ENCODE results near the gene SYNE1.

The SYNE1 gene

DNA sequence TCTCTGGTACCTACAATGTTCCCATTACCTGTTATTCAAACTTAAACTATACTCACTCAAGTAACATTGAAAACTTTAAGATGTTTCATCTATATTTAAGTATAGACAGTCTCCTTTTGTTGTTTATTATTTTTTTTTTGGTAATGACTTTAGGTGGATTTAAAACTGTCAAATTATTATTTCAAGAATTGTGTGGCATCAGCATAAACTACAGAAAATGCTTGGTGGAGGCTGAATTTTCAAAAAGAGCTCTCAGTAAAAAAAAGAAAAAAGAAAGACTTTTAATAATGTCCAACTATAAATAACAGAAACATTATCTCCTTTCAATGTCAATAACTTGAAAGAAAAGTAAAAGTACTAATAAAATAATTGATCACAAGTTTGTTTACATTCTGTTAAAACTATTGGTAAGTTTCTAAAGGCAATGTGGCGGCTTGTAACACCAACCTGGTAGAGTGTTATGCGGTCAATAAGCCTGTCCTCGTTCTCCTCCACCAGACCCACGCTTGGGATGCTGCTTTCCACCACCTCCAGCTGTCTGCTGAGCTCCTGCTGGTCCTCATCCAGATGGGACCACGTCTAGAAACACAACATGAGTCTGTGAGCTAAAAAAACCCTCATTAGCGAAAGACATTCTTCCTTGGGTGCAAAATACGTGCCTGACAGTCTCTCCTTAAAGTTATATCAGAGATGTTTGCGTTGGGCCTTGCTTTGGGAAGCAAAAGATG is 400.6 kb downstream of the SYNE1 start:
- DNase-seq (ENCODE audit: low read depth, low spot score): no peak

DNA sequence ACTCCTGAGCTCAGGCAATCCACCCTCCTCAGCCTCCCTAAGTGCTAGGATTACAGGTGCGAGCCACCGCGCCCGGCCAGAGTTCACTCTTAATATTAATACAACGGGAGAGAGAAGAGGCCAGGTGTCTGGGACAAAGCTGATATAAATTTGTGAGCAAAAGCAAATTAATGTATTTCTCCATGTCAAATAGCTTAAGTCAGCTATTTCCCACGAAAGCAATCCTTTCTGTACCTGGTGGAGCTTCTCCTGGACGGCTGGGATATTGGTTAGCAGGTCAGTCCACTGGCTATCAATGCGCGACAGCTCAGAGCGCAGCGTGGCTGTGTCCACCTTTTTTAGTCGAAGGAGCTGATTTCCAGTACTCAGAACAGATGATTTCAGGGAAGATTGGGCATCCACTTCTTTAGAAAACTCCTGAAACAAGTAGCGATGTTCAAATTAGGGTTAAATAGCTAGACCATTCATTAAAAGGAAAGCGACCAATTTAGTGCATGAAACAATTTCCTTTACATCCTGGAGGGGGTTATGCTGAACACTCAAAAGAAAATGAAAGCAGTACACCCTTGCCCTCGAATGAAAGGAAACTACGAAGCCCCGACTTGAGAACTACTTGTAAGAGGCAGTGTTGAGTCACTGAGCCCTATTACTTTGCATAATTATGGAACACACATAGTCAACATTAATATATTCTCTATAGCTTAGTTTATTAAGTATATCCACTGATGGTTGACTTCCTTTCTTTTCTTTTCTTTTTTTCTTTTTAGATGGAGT is 403.4 kb downstream of the SYNE1 start:
- DNase-seq (ENCODE audit: low read depth, low spot score): peak; percentile 1

GRCh38 chr6:152232501-152233151 is 404.5 kb downstream of the SYNE1 start:
- DNase-seq (ENCODE audit: low read depth, low spot score): no peak

DNA sequence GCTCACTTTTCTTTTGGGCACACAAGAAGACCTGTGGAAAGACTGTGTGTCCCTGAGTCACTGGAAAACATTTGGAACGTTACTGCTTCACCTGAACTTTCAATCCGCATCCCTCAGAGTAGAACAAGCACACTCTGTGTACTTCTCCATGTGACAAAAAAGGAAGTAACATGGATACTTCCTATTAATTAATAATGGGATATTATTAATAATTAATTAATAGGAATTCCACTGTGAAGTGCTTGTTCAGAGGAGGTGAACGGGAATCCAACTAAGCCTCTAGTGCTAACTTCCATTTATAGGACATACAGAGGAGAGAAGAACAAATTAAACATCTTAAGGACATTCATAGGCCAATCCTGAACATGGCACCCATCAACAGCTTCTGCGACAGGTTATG is 407.8 kb downstream of the SYNE1 start:
- DNase-seq (ENCODE audit: low read depth, low spot score): no peak

DNA sequence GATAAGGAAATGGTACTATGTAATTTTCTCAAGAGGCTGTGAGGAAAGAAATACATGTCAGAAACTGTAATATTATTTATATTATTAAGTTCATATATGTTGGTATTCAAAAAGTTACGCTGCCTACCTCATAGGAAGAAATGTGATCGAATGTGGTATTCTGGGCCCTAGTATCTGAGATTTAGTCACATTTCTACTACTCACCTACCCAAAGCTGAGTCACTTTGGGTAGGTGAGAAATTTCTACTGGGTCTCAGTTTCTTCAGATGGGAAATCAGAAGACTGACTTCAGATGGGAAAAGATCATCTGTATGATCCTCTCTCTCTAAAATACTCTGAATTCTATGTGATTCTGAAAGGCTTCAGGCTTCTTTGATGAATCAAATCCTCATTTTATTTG is 411.0 kb downstream of the SYNE1 start:
- no peak for DNase-seq (ENCODE audit: low read depth, low spot score)

DNA sequence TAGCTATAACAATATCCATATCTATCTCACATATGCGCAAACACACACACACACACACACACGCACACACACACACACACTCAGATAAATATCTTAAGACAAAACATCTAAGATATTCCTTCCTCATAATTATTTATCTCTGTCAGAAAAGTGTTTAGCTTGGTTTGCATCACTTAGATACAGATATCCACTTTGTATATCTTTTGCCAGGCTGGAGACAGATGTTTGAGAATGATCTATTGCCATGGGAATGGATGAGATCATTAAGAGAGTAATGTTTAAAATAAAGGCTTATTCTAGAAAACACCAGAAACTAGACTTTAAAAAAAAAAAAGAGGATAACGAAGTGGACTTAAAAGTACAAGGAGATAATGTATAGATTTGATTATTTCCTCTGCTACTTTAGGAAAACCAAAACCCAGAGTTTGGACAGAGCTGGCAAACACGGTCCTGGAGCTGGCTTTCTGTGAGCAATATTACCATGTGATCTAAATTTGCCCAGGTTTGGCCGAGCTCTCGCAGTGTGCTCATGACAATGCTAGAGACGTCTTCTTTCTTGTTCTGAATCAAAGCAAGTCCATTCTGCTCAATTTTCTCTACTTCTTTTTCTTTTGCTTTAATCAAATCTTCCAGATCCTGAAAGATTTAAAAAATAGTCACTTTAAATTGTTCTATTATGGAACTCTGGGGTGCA is 411.8 kb downstream of the SYNE1 start:
- DNase-seq (ENCODE audit: low read depth, low spot score): no peak

- DNase-seq (ENCODE audit: low read depth, low spot score): no peak
Observed at GRCh38 chr6:152223636-152224035, 413.5 kb downstream of the SYNE1 start.

DNA sequence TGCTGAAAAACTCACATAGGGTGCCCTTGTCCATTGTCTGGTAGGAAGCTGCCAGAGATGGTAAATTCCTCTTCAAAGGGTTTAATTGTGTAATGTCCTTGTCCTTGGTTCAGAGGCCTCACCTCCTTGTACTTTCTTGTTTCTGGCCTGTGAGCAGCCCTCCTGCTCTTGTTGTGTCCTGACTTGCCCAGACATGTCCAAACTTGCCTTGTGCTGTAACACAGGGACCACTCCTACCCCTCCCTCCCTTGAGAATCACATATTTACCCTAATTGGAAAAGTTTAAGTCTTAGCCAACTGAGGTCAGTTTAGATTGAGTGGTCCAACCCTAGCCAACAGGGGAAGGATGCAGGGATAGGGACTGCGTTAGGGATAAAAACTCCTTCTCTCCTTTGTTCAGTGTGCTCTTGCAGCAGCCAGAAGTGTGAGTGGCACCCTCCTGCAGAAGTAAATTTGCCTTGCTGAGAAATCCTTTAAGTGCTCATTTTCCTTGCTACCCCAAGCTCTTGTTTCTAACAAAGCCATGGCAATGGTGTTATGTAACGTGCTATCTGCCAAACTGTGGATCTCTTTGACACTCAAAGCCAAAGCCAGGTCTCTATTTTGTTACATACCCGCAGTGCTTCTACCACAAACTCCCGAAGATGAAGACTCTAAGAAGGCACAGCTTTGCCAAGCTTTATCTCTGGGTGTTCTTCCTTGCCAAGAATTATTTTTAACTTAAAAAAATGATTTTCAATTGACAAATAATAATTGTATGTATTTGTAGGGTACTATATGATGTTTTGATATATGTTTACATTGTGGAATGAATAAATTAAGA is 415.1 kb downstream of the SYNE1 start:
- no peak for DNase-seq (ENCODE audit: low read depth, low spot score)

- no peak for DNase-seq (ENCODE audit: low read depth, low spot score)
Observed at GRCh38 chr6:152220786-152221185, 416.4 kb downstream of the SYNE1 start.

- DNase-seq (ENCODE audit: low read depth, low spot score): no peak
Observed at GRCh38 chr6:152218887-152219286, 418.3 kb downstream of the SYNE1 start.

DNA sequence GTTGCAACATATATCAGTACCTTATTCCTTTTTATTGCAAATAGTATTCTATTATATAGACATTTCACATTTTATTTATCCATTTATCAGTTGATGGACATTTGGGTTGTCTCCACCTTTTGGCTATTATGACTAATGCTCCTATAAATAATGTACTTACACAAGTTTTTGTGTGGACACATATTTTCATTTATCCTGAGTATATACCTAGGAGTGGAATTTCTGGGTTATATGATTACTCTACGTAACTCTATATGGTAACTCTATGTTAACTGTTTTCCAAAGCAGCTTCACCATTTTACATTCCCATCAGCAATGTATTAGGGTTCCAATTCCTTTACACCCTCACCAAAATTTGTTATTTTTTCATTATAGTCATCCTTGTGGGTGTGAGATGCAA is 424.7 kb downstream of the SYNE1 start:
- DNase-seq (ENCODE audit: low read depth, low spot score): no peak

GRCh38 chr6:152209211-152209610 is 428.0 kb downstream of the SYNE1 start:
- no peak for DNase-seq (ENCODE audit: low read depth, low spot score)

GRCh38 chr6:152207915-152208714 is 429.0 kb downstream of the SYNE1 start:
- DNase-seq (ENCODE audit: low read depth, low spot score): no peak

DNA sequence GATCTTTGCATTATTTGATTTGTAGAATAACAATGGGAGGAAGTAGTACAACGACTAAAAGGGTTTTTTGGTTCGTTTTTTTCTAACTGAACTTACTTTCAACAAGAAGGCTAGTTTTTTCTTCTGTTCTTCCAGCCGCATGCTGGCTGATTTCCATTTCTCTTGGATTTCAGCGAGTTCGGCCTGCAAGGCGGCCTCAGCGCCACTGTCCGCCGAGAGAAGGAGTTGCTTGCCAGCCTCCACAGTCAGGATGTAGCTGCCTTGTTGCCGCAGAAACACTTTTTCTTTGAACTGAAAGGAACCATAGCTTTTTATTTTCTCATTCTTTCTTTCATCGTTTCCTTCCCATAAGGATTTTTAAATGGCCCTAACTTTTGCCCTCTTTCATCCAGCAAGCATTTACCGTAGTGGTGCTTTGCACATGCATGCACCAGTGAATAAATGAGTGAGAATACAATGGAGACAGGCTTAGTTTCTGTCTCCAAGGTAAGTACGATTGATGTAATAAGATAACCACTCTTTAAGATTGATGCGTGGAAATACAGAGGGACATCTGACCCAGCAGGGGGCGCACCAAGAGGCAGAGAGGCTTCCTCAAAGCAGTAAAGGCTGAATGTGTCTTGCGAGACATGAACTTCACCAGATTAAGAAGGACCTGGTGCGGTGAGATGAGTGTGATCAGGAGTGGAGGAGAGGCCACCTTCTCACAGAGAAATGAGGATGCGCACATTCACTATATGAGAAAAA is 430.9 kb downstream of the SYNE1 start:
- no peak for DNase-seq (ENCODE audit: low read depth, low spot score)

- DNase-seq (ENCODE audit: low read depth, low spot score): no peak
Observed at GRCh38 chr6:152204591-152204990, 432.6 kb downstream of the SYNE1 start.

DNA sequence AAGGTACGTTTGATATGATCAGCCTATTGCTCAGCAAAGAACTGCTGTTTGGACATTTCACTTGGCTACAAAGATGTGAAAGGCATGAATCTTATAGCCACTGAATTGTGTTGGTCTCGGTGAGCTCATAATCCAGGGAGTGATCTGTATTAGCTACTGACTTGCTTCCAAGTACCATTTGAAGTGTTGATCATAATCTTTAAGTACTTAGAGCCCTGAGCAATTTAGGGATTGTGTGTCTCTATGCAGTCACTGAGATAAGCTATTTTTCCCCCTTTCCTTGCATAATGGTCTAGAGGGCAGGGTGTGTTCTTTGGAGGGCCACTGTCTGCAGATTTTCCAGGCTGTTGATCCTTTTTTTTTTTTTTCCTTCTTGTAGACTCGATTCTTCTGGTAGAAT is 436.0 kb downstream of the SYNE1 start:
- DNase-seq (ENCODE audit: low read depth, low spot score): no peak

GRCh38 chr6:152195896-152196295 is 441.3 kb downstream of the SYNE1 start:
- DNase-seq (ENCODE audit: low read depth, low spot score): no peak

DNA sequence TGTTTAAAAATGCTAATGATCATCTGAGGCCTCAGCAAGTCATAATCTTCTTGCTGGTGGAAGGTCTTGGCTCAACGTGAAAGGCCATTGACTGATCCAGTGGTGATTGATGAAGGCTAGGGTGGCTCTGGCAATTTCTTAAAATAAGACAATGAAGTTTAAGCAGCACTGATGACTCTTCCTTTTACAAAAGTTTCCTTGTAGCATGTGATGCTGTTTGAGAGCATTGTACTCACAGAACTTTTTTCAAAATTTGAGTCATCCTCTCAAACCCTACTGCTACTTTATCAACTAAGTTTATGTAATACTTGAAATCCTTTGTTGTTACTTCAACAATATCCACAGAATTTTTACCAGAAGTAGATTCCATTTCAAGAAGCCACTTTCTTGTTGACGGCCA is 447.4 kb downstream of the SYNE1 start:
- no peak for DNase-seq (ENCODE audit: low read depth, low spot score)

DNA sequence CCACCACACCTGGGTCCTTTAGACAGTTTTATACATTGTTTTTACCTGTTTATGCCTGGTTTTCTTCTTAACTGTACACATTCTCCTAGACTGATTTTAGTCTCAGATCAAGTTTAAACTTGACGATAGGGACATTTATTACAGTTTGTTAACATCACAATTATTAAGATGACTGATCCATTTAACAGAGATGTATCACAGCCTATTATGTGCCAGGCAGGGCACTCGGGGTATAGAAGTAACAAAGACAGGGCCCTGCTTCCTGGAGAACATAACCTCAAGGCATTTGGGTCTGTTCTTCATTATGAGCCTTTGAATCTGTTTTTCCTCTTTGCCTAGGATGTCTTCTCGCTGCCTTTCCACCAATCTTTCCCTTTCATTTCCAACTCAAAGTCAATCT is 449.2 kb downstream of the SYNE1 start:
- DNase-seq (ENCODE audit: low read depth, low spot score): no peak

DNA sequence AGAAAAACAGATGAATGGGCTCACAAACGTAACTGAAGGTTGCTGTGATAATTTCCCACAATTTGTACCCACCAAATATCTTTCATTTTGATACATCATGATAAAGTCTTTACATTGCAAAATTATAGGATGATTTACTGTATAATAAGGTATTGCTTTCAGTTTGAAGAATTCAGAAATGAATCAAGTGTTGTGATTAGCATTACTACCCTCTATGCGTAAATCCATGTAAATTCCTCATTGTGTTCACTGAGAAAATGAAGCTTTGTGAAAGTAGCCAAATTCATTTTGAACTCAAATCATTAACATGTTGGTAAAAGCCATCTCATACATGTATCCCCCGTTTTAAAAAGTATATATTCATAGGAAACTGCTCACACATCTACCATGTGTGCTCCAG is 450.3 kb downstream of the SYNE1 start:
- DNase-seq (ENCODE audit: low read depth, low spot score): no peak
